HG02870 (cell line): ENCODE measurements around the gene CIITA.

ENCODE experiments used
- ATAC-seq: cut with Tn5 transposase; IDR thresholded peaks from one replicate; pipeline ENCODE4 v1.9.1; 2021; ENCODE audit warnings: mild to moderate bottlenecking, moderate library complexity; ENCODE audit not compliant: unreplicated experiment

CIITA gene

DNA sequence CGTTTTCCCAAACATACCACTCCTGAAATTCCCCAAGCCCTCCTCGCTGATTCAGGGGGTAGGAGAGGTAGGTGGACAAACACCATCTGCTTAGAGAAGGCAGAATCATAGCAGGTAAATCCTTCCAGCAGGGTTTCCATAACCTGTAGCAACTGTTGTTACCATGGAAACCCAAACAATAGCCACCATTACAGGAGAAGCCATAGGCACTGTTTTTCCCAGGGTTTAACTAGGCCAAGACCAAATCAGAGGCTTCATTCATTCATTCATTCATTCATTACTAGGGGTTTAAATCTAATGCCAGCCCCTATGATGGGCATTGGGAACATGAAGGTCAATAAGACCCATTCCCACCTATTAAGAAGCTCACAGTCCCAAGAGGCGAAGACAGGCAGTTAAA lies 25.5 kb upstream of the CIITA start:
- ATAC-seq: no peak

DNA sequence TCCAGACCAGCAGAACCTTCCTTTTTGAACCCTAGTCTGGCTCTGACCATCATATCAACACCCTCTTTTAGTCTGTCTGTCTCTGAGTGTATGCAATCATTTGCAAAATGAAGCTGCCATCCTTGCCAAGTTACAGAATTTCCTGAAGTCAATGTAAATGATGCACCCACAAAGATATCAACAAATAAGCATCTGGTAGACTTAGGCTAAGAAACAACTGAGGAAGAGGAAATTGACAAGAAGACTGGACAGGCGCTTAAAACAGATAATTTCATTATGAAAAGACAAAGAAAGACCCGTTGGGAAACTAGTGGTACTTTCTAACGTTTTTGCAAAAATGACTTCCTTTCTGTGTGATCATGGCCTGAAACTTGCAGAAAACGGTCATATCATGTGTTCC lies 24.7 kb upstream of the CIITA start:
- ATAC-seq: no peak

DNA sequence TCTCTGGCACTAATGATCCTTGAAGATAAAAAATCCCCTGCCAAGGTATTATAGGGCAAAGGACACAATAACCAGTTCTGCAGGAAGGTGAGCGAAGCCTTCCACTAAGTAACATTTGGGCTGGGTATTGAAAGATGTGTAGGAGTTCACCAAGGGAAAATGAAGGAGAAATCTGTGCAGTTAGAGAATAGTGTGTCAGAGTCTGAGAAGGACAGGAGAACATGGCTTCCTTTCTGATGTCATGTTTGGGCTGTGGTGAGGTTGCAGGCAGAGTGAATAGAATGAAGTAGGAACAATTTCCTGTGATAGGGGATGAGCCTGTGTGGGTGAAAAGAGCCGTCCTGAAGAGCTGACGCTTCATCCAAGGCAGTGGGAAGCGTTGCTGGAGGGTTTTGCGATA lies 24.1 kb upstream of the CIITA start:
- no peak for ATAC-seq

GRCh38 chr16:10856042-10856441 lies 21.0 kb upstream of the CIITA start:
- no peak for ATAC-seq

GRCh38 chr16:10858203-10858602 lies 18.8 kb upstream of the CIITA start:
- no peak for ATAC-seq

GRCh38 chr16:10859020-10859419 lies 18.0 kb upstream of the CIITA start:
- no peak for ATAC-seq

- no peak for ATAC-seq
These were observed 17.3 kb upstream of the CIITA start for GRCh38 chr16:10859658-10860057.

DNA sequence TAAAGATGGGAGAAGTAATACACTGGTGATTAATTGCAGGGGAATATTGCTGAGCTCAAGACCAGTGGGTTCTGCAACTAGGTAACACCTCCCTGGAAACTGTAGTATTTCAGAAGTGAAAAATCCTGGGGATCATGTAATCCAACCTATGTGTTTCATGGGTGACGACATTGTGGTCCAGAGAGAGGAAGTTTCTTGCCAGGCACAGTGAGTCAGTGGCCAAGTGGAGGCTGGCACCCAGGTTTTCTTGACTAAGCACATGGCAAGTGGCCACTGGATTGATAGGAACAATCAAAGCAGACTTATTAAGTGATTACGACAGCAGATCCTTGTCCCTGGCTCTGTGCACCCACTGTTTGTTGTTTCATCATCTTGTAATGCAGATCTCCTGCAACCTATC lies 14.6 kb upstream of the CIITA start:
- ATAC-seq: no peak

- no peak for ATAC-seq
These were observed 10.7 kb upstream of the CIITA start for GRCh38 chr16:10865991-10866966.

- no peak for ATAC-seq
These were observed 9.8 kb upstream of the CIITA start for GRCh38 chr16:10867199-10867598.

- ATAC-seq: no peak
These were observed 8.9 kb upstream of the CIITA start for GRCh38 chr16:10868104-10868595.

GRCh38 chr16:10868596-10869469 lies 8.2 kb upstream of the CIITA start:
- ATAC-seq: no peak

GRCh38 chr16:10870137-10870776 lies 6.7 kb upstream of the CIITA start:
- ATAC-seq: no peak

DNA sequence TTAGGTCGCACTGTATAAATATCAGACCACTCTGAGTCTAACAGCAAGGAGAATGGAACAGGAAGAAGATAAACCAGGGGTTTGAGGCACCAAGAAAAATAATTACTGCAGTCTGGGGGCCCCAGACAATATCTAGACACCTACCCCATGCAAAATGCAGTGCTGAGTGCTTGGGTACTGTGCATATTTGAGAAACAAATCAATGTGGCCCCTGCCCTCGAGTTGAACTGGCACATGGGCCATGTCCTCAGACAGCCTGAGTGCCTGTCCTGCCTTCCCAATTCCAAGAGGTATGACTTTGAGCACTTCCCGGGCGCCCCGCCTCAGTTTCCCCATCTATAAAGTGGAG lies 6.2 kb upstream of the CIITA start:
- ATAC-seq: no peak

DNA sequence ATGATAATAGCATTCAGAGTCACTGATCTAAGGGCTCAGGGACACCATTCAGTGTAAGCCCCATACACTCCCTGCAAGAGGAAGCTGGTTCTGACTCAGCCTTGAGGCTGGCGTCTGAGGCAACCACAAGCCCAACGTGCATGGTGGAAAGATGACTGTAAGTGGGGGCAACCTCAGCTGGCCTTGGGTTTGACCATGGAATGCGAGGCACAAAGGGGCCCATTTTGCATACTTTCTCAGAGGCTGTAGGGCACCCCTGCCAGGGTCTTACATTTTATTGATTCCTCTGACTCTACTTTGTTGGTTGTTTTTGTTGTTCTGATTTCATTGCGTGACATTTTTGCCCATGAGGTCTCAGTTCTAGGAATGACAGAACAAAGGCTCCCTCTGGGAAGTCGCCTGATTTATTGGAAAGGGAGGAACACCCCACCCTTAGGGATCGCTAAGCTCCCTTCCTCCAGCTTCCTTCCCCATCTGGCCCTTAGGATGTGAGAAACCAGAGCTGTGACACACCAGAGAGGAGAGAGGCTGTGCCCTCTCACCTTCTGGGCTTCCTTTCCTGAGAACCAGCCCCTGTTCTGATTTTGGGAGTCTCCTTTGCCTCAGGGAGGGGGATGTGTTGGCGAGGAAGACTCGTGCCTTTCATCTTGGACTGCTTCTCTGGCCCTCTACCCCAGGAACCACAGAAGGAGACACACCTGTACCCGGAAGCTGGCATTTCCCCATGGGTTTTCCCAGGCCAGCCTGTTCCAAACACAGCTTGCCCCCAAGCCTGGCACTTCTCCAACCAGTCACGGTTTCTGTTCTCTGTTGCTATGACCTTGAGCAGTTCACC lies 5.6 kb upstream of the CIITA start:
- ATAC-seq: peak; percentile 51

GRCh38 chr16:10876315-10876714 lies 687 bp upstream of the CIITA start:
- ATAC-seq: no peak

GRCh38 chr16:10877472-10877946 lies 507 bp downstream of the CIITA start:
- no peak for ATAC-seq

DNA sequence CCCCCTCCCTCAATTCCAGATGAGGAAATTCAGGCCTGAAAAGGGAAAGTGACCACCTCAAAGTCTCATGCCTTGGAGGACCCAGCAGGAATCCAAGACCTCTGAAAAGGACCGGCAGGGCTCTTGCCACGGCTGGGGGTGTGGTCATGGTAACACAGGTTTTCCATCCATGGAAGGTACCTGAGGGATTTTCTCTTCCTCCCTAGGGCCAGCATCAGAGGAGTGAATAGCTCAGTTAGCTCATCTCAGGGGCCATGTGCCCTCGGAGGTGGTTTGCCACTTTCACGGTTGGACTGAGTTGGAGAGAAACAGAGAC lies 1.3 kb downstream of the CIITA start:
- ATAC-seq: no peak

DNA sequence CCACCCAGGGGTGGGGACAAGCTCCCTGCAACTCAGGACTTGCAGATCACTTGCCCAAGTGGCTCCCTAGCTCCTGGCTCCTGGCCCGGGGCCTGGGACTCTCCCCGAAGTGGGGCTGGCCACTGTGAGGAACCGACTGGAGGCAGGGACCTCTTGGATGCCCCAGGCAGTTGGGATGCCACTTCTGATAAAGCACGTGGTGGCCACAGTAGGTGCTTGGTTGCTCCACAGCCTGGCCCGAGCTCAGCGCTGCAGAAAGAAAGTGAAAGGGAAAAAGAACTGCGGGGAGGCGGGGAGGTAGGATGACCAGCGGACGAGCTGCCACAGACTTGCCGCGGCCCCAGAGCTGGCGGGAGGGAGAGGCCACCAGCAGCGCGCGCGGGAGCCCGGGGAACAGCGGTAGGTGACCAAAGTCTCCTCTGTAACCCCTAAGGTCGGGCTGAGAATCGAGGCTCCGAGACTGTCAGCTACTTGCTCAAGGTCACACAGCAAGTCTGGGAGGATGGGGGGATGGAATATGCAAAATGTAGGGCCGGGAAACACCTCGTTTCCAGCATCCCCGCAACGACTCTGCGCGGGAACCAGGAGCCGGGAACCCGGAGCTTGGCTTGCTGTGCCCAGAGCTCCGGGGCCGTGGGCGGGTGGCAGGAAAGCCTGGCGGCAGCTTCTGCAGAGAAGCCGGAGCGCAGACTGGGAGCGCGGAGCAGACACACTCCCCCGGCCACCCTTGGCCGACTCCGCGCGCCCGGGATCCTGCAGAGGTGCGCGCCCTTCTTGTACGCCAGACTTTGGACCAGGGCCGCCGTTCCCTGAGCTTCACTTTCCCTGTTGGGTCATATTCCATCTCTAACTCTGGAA lies 1.9 kb downstream of the CIITA start:
- no peak for ATAC-seq
